ENCODE results near the gene R3HDM4. TPM values are rescaled to one million over a fixed set of nuclear protein-coding genes. Genes with fewer than 3 reads are reported as not detected.
A peak's percentile ranks its signal among the peaks of the same experiment; 100 is the strongest.

The R3HDM4 gene
- total and polyA plus RNA-seq, 10 of the 15 experiments (the other 5 are each of a cell fraction or from before 2014, with no cell fraction given): 1.3 to 65.8 (median 27.7) TPM

GRCh38 chr19:932648-933552, 19.9 kb upstream of the R3HDM4 start (continued):
- TF ChIP-seq EGR1 (IDR thresholded peaks at IDR 0.05; ENCODE audit: borderline replicate concordance in 1 of 2, low read depth in 2 of 2, low read length in 2 of 2): peak in 1 of 2 experiments; percentile 50; a peak in 1 of 3 replicates
- TF ChIP-seq ZNF592 (IDR thresholded peaks at IDR 0.05): no peak
- peak; percentile 37; the same call in 1 of the 2 replicates for TF ChIP-seq CBFB (IDR thresholded peaks at IDR 0.05; ENCODE audit: low read depth)
- 0 out of 2 replicates have a peak, but pooled peaks have one; percentile 27 for TF ChIP-seq MAX (IDR thresholded peaks at IDR 0.05; ENCODE audit: low read depth, low read length)
- no peak for TF ChIP-seq LARP7 (IDR thresholded peaks at IDR 0.05)
- TF ChIP-seq MLLT1 (IDR thresholded peaks at IDR 0.05): no peak
- no peak for TF ChIP-seq ZBTB40 (IDR thresholded peaks at IDR 0.05; ENCODE audit: borderline replicate concordance)
- peak; percentile 62; the same call in 1 of the 2 replicates for TF ChIP-seq POLR2AphosphoS5 (IDR thresholded peaks at IDR 0.05; ENCODE audit: low read length)
- TF ChIP-seq ZZZ3 (IDR thresholded peaks at IDR 0.05; ENCODE audit: control insufficient read depth, insufficient read length, low read depth): no peak
- no peak for TF ChIP-seq KLF5 (IDR thresholded peaks at IDR 0.05; ENCODE audit: partially characterized antibody)
- TF ChIP-seq POU2F2 (IDR thresholded peaks at IDR 0.05; ENCODE audit: borderline replicate concordance, low read depth, low read length): peak; percentile 26; the same call in 1 of the 3 replicates
- TF ChIP-seq IKZF1 (conservative IDR thresholded peaks at IDR 0.05): peak; percentile 82
- no peak for TF ChIP-seq ATF2 (IDR thresholded peaks at IDR 0.05; ENCODE audit: low read length)
- TF ChIP-seq POLR2A (IDR thresholded peaks at IDR 0.05; ENCODE audit: low read depth, low read length): peak; percentile 70
- TF ChIP-seq STAT3 (IDR thresholded peaks at IDR 0.05; ENCODE audit: low read depth, low read length): no peak
- TF ChIP-seq YY1 (IDR thresholded peaks at IDR 0.05; ENCODE audit: low read depth, low read length): no peak
- TF ChIP-seq EP300 (IDR thresholded peaks at IDR 0.05; ENCODE audit: borderline replicate concordance in 1 of 2, control insufficient read depth in 1 of 2, low read depth in 2 of 2, low read length in 2 of 2): no peak

Measured in GM12878 (cell line).